Neural progenitor cell (in vitro differentiated cells): ENCODE results near the gene MIDN.

Source experiments
- EZH2 ChIP-seq: fragments of 200-600 bp; sonication (generic); IDR thresholded peaks from 2 replicates; pipeline ENCODE4 v1.6.1; 2017; ENCODE audit warnings: antibody characterized with exemption, mild to moderate bottlenecking, moderate library complexity
- TF ChIP-seq, protein P1 (sequence below): fragments of 200-600 bp; sonication (generic); IDR thresholded peaks from 2 replicates; pipeline ENCODE4 v1.5.1; 2017; ENCODE audit warnings: antibody characterized with exemption, mild to moderate bottlenecking

DNA sequence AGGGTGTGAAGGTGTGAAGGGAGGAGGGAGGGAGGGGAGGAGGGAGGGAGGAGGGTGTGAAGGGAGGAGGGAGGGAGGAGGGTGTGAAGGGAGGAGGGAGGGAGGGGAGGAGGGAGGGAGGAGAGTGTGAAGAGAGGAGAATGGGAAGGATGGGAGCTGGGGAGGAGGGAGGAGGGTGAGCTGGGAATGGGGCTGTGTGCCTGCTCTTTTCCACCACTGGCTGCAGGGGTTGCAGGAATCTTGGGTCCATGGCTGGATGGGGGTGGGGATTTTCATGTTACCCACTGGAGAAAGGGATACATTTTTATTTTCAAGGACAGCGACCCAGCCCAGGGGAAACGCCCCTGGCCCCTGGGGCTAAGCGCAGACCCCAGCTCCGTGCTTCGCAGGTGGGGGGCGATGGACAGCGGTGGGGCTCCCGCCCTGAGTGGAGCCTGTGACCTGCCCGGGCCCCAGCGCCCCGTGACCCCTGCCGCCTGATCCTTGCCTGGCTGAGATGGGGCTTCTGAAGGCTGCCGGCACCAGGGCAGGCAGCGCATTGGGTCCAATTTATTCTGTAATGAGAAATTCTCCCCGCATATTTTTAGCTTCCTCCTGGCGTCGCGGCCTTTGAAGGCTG, 34.3 kb downstream of the MIDN start:
- TF ChIP-seq, protein P1, sequence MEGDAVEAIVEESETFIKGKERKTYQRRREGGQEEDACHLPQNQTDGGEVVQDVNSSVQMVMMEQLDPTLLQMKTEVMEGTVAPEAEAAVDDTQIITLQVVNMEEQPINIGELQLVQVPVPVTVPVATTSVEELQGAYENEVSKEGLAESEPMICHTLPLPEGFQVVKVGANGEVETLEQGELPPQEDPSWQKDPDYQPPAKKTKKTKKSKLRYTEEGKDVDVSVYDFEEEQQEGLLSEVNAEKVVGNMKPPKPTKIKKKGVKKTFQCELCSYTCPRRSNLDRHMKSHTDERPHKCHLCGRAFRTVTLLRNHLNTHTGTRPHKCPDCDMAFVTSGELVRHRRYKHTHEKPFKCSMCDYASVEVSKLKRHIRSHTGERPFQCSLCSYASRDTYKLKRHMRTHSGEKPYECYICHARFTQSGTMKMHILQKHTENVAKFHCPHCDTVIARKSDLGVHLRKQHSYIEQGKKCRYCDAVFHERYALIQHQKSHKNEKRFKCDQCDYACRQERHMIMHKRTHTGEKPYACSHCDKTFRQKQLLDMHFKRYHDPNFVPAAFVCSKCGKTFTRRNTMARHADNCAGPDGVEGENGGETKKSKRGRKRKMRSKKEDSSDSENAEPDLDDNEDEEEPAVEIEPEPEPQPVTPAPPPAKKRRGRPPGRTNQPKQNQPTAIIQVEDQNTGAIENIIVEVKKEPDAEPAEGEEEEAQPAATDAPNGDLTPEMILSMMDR = no peak
- no peak for TF ChIP-seq EZH2
